Breast epithelium (tissue), 4 donors: ENCODE measurements around the gene PRG2. TPM values are rescaled to one million over a fixed set of nuclear protein-coding genes. Genes with fewer than 3 reads are reported as not detected.

ENCODE experiments used
- DNase-seq, 2 donors: peaks; one replicate each; pipeline ENCODE4 v3.0.0-alpha.2; 2019; ENCODE audit warnings: low spot score in 2 of 2
- H3K27ac ChIP-seq, 2 donors: fragments of 200-600 bp; sonication (generic) in 1 of 2; one replicate each; pipeline ENCODE4 v1.5.1; 2016 to 2019; ENCODE audit warnings: mild to moderate bottlenecking in 1 of 2
- H3K27me3 ChIP-seq, 2 donors: fragments of 200-600 bp; sonication (generic) in 1 of 2; one replicate each; pipeline versions ENCODE4 v1.5.1 to v1.6.0; 2017 to 2019; ENCODE audit warnings: control low read depth in 1 of 2, mild to moderate bottlenecking in 1 of 2
- H3K36me3 ChIP-seq: fragments of 200-600 bp; one replicate; pipeline ENCODE4 v1.5.1; 2019
- H3K4me1 ChIP-seq, 2 donors: fragments of 200-600 bp; sonication (generic); one replicate each; pipeline ENCODE4 v1.5.1; 2016 to 2019; ENCODE audit warnings: control low read depth in 1 of 2
- H3K4me3 ChIP-seq, 3 donors: fragments of 200-600 bp; sonication (generic); 1 replicate in 2 of 3; 2 replicates in 1 of 3; pipeline ENCODE4 v1.5.1; 2016 to 2019; ENCODE audit warnings: mild to moderate bottlenecking in 3 of 3, moderate library complexity in 2 of 3
- H3K9me3 ChIP-seq, 2 donors: fragments of 200-600 bp; sonication (generic) in 1 of 2; one replicate each; pipeline ENCODE4 v1.5.1; 2016 to 2019; ENCODE audit warnings: control low read depth in 1 of 2
- CTCF ChIP-seq, 3 donors: fragments of 450-650 bp; IDR thresholded peaks; one replicate each; pipeline ENCODE4 v1.5.1; 2016 to 2017; ENCODE audit warnings: antibody characterized with exemption in 3 of 3, mild to moderate bottlenecking in 3 of 3, moderate library complexity in 3 of 3
- POLR2A ChIP-seq: fragments of 450-650 bp; IDR thresholded peaks from one replicate; pipeline ENCODE4 v1.6.1; 2016; ENCODE audit warnings: antibody characterized with exemption, mild to moderate bottlenecking, moderate library complexity
- POLR2AphosphoS5 ChIP-seq, 3 donors: sonication (generic); formaldehyde crosslinking; IDR thresholded peaks; one replicate each; pipeline ENCODE4 v1.6.1; 2017; ENCODE audit warnings: antibody characterized with exemption in 3 of 3
- intact Hi-C: fragments of 100-400 bp; cut with DNase I; formaldehyde crosslinking; loops from one replicate; pipeline ENCODE4 v1.15.1; 2023; ENCODE audit warnings: low total_unique reads
- total RNA-seq, 3 donors: library from RNA; depleted of rRNA; stranded (reverse); fragments of >200 nt; gene quantifications; one replicate each; pipeline ENCODE4 v1.1.0, GENCODE V29; 2016

Gene PRG2
- total RNA-seq, 3 donors from 2014 or later = 1.1 TPM; not detected in 2

DNA sequence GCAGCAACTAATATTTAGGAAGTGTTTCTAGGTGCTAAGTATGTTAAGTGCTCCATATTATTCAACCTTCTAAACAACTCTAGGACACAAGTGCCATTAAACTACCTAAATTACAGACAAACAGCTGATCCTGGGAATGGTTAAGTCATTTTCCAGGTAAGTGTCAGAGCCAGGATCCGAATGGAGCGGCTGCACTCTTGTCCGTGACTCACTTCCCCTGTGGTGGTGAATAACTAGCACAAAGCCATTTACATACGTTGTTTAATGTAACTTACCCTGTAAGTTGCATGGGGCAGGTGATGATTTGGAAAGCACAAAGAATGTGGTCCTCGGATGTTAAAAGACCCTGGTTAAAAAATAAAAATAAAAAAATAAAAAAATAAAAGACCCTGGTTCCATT lies 8.8 kb upstream of the PRG2 start:
- no peak overlapping the region for H3K27ac ChIP-seq
- no peak overlapping the region for H3K4me3 ChIP-seq
- H3K36me3 ChIP-seq = no peaks in the 10 kb centered on the region
- no peaks in the 10 kb centered on the region for H3K9me3 ChIP-seq
- TF ChIP-seq POLR2A = no peak
- TF ChIP-seq CTCF (IDR thresholded peaks at IDR 0.05) = no peak
- intact Hi-C loops = loop anchor here (10.0 kb wide), 1 partner anchor 1734 kb away; the partner anchor contains the start of gene OR4C6
- DNase-seq = no peak
- H3K27me3 ChIP-seq = no peaks in the 10 kb centered on the region
- H3K4me1 ChIP-seq = no peaks in the 10 kb centered on the region

DNA sequence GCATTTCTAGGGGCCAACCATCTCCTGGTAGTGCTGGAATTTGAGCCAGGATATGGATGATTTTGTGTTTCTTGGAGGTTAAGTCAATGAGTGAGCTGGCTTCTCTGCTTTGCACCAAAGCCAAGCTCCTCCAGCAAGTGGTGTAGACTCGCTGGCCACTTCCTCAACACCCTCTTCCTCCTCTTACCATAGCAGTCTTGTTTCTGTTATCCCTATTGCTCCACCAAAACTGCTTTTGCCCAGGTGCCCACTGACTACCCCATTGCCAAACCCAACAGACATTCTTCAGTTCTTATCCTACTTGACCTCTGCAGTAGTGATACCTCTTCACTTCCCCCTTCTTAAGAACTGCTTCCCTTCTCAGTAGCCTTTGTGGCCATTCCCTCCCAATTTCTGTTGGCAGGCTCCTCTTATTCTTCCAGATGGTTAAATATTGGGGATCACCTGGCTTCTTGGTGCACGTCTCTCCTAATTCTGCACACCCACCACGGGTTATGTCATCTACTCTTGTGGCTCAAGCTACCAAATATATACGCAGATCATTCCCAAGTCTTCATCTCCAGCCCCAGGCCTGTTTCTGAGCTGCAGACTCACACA lies 7.0 kb upstream of the PRG2 start:
- no peaks in the 10 kb centered on the region for H3K9me3 ChIP-seq
- no peak overlapping the region for H3K4me3 ChIP-seq
- no peaks in the 10 kb centered on the region for H3K36me3 ChIP-seq
- no peak overlapping the region for H3K27ac ChIP-seq
- intact Hi-C loops = loop anchor here (10.0 kb wide), 1 partner anchor 1733 kb away; the partner anchor contains the start of gene OR4C6
- H3K27me3 ChIP-seq = no peaks in the 10 kb centered on the region
- H3K4me1 ChIP-seq = no peaks in the 10 kb centered on the region
- TF ChIP-seq CTCF (IDR thresholded peaks at IDR 0.05) = no peak
- TF ChIP-seq POLR2A = no peak
- no peak for TF ChIP-seq POLR2AphosphoS5 (IDR thresholded peaks at IDR 0.05)
- DNase-seq = no peak

GRCh38 chr11:57396744-57397143 lies 6.3 kb upstream of the PRG2 start:
- Histone ChIP-seq H3K4me3 (no peak overlapping the region), H3K27ac (no peak overlapping the region), H3K36me3 (no peaks in the 10 kb centered on the region), H3K4me1 (no peaks in the 10 kb centered on the region), H3K9me3 (no peaks in the 10 kb centered on the region), H3K27me3 (no peaks in the 10 kb centered on the region)
- TF ChIP-seq POLR2A (no peak), CTCF (IDR thresholded peaks at IDR 0.05) (no peak), POLR2AphosphoS5 (IDR thresholded peaks at IDR 0.05) (no peak)
- no peak for DNase-seq
- intact Hi-C loops = loop anchor here (10.0 kb wide), 1 partner anchor 1732 kb away; the partner anchor contains the start of gene OR4C6

DNA sequence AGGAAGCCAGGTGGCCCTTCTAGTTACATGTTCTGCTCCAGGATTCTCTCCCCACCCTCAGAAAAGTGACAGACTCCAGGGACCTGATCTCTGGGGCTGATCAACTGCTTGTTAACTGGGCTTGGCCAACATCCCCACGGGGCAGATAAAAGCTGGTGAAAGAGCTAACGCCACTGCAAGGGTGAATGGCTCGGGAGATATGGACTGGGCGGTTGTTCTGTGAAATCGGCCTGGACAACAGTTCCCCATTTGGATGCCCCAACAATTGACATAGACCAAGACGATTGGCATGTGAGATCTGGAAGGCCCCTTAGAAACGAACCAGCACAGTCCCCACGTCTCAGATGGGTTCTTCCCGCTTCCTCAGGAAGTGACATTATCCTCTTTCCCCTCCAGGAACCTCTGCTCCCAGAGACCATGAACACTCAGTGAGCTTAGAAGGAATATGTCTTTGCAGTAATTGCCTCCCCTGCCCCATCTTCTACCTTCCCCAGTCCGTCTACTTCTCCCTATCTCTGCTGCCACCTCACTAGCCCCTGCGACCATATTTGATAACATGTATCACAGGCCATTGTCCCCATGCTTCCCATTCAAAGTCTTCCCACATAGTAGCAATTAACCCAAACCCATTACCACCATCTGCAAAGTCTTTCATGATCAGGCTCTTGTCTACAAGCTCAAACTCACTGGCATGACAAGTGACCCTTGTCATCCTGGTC lies 5.6 kb upstream of the PRG2 start:
- DNase-seq = no peak
- no peaks in the 10 kb centered on the region for H3K27me3 ChIP-seq
- H3K27ac ChIP-seq = no peak overlapping the region
- TF ChIP-seq POLR2AphosphoS5 (IDR thresholded peaks at IDR 0.05) (no peak), CTCF (IDR thresholded peaks at IDR 0.05) (no peak)
- H3K4me3 ChIP-seq = no peak overlapping the region
- H3K4me1 ChIP-seq = no peaks in the 10 kb centered on the region
- no peaks in the 10 kb centered on the region for H3K36me3 ChIP-seq
- no peaks in the 10 kb centered on the region for H3K9me3 ChIP-seq
- intact Hi-C loops = loop anchor here (10.0 kb wide), 1 partner anchor 1731 kb away; the partner anchor contains the start of gene OR4C6
